ENCODE measurements around the gene PEX5L. TPM values are rescaled to one million over a fixed set of nuclear protein-coding genes. Genes with fewer than 3 reads are reported as not detected.

Gene PEX5L
- total and polyA plus RNA-seq, 3 donors from 2014 or later, result 6.3 to 7.3 (median 6.6) TPM

- TF ChIP-seq CTCF (IDR thresholded peaks at IDR 0.05) (no peak), POLR2A (IDR thresholded peaks at IDR 0.05) (no peak)
- H3K27ac ChIP-seq, result no peak overlapping the region
- no peak for DNase-seq
- no peaks in the 10 kb centered on the region for H3K27me3 ChIP-seq
- intact Hi-C loops (cut with DNase I; ENCODE audit: low total_unique reads), result no loop called here
- no peaks in the 10 kb centered on the region for H3K9me3 ChIP-seq
- no peak overlapping the region for H3K4me3 ChIP-seq
- no peaks in the 10 kb centered on the region for H3K4me1 ChIP-seq
- no peaks in the 10 kb centered on the region for H3K36me3 ChIP-seq (ENCODE audit: low read depth, missing control alignments)
- 15 to 20% methylated on average over 2 of the region's 2 CpGs for WGBS, 2 donors
Observed at GRCh38 chr3:179882292-179882691, 154.4 kb downstream of the PEX5L start.

DNA sequence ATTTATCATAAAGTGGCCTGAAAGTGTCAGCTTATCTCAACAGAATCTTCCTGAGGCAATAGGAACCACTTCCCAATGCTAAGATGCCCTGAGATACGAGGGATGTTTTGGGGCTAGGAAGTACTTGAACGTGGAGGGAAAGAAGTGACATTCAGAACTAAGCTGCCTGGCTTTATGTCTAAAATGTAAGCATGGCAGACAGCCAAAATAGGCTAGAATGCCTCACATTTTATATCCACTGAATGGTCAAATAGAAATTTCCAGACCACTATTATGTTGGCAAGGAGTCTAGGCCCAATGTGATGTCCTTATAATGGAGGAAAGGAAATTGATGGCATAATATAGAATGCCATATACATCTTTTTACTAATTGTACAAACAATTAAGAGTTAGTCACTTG lies 154.9 kb downstream of the PEX5L start:
- intact Hi-C loops (cut with DNase I; ENCODE audit: low total_unique reads), result no loop called here
- Histone ChIP-seq H3K4me1 (no peaks in the 10 kb centered on the region), H3K4me3 (no peak overlapping the region), H3K27me3 (no peaks in the 10 kb centered on the region), H3K9me3 (no peaks in the 10 kb centered on the region), H3K36me3 (ENCODE audit: low read depth, missing control alignments) (no peaks in the 10 kb centered on the region), H3K27ac (no peak overlapping the region)
- TF ChIP-seq POLR2A (IDR thresholded peaks at IDR 0.05), result no peak
- TF ChIP-seq CTCF (IDR thresholded peaks at IDR 0.05), result no peak
- WGBS, 2 donors, result 56 to 75% methylated on average over 2 of the region's 2 CpGs
- no peak for DNase-seq

- intact Hi-C loops (cut with DNase I; ENCODE audit: low total_unique reads), result no loop called here
- no peak for DNase-seq
- H3K4me3 ChIP-seq, result no peak overlapping the region
- no peaks in the 10 kb centered on the region for H3K36me3 ChIP-seq (ENCODE audit: low read depth, missing control alignments)
- TF ChIP-seq POLR2A (IDR thresholded peaks at IDR 0.05) (no peak), CTCF (IDR thresholded peaks at IDR 0.05) (no peak)
- no peaks in the 10 kb centered on the region for H3K27me3 ChIP-seq
- WGBS, 2 donors, result 59 to 64% methylated on average over 4 of the region's 4 CpGs
- H3K4me1 ChIP-seq, result no peaks in the 10 kb centered on the region
- no peaks in the 10 kb centered on the region for H3K9me3 ChIP-seq
- no peak overlapping the region for H3K27ac ChIP-seq
Observed at GRCh38 chr3:179880868-179881267, 155.9 kb downstream of the PEX5L start.

DNA sequence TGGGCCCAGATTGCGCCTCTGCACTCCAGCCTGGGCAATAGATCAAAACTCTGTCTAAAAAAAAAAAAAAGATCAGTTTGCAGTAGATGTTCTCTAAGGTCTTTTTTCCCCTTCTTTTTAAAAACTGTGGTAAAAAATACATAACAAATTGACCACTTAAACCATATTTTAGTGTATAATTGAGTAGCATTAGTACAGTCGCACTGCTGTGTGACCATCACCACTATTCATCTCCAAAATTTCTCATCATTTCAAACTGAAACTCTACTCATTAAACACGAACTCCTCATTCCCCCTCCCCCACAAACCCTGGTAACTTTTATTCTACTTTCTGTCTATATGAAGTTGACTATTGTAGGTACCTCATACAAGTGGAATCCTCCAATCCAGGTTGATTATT lies 160.3 kb downstream of the PEX5L start:
- 75 to 84% methylated on average over 3 of the region's 3 CpGs for WGBS, 2 donors

More for the DNA sequence above, 160.3 kb downstream of the PEX5L start:
- Histone ChIP-seq H3K4me3 (no peak overlapping the region), H3K27me3 (no peaks in the 10 kb centered on the region), H3K9me3 (no peaks in the 10 kb centered on the region), H3K4me1 (no peaks in the 10 kb centered on the region), H3K27ac (no peak overlapping the region), H3K36me3 (ENCODE audit: low read depth, missing control alignments) (no peaks in the 10 kb centered on the region)
- no peak for DNase-seq
- intact Hi-C loops (cut with DNase I; ENCODE audit: low total_unique reads), result no loop called here
- TF ChIP-seq POLR2A (IDR thresholded peaks at IDR 0.05), result no peak
- TF ChIP-seq CTCF (IDR thresholded peaks at IDR 0.05), result no peak
